H1 (cell line): ENCODE measurements around the gene PDZD8. TPM values are rescaled to one million over a fixed set of nuclear protein-coding genes. Genes with fewer than 3 reads are reported as not detected.

ENCODE experiments used
- CTCF ChIA-PET: fragments of 300-600 bp; sonication (Branson Sonifier 250); formaldehyde crosslinking; loops from one replicate; lab custom pipeline; 2021; ENCODE audit not compliant: partially characterized antibody; lab: Charles Lee
- POLR2A ChIA-PET: fragments of 300-600 bp; sonication (Branson Sonifier 250); formaldehyde crosslinking; loops from one replicate; lab custom pipeline; 2021; ENCODE audit warnings: inconsistent platforms; ENCODE audit not compliant: partially characterized antibody; lab: Charles Lee
- DNase-seq, 2 experiments: peaks; one replicate each; pipeline versions ENCODE4 v3.0.0 to v3.0.0-alpha.2; 2010 to 2022; ENCODE audit warnings: low spot score in 2 of 2, low read depth in 1 of 2, mixed read lengths in 1 of 2
- FAIRE-seq: peaks from 2 replicates; lab custom pipeline; 2011; peaks lifted over from hg19 to GRCh38; lab: Jason Lieb, UNC
- H2AFZ ChIP-seq: 2 replicates; pipeline ENCODE4 v1.8.1; 2012; ENCODE audit warnings: low read length, inconsistent platforms
- H2AK5ac ChIP-seq: 2 replicates; pipeline ENCODE4 v1.6.1; 2013; ENCODE audit warnings: low read depth, low read length
- H2BK120ac ChIP-seq: replicated peaks from 2 replicates; pipeline ENCODE3; 2013; ENCODE audit warnings: low read depth, low read length, inconsistent platforms
- H2BK12ac ChIP-seq: 2 replicates; pipeline ENCODE4 v1.6.1; 2013; ENCODE audit warnings: low read depth, low read length
- H2BK15ac ChIP-seq: 2 replicates; pipeline ENCODE4 v1.6.1; 2013; ENCODE audit warnings: low read length
- H2BK20ac ChIP-seq: 2 replicates; pipeline ENCODE4 v1.6.1; 2013; ENCODE audit warnings: low read length
- H2BK5ac ChIP-seq: 2 replicates; pipeline ENCODE4 v1.6.1; 2013; ENCODE audit warnings: low read depth, low read length
- H3K14ac ChIP-seq: 2 replicates; pipeline ENCODE4 v1.6.1; 2013; ENCODE audit warnings: inconsistent platforms; ENCODE audit not compliant: insufficient read length
- H3K18ac ChIP-seq: 2 replicates; pipeline ENCODE4 v1.6.1; 2013; ENCODE audit warnings: low read length; ENCODE audit errors: extremely low read depth
- H3K23ac ChIP-seq: 2 replicates; pipeline ENCODE4 v1.6.1; 2013; ENCODE audit warnings: inconsistent platforms; ENCODE audit not compliant: insufficient read length
- H3K23me2 ChIP-seq: 2 replicates; pipeline ENCODE4 v1.6.1; 2013; ENCODE audit warnings: low read depth, low read length
- H3K27ac ChIP-seq: 2 replicates; pipeline ENCODE4 v1.6.1; 2011; ENCODE audit warnings: low read depth, low read length, inconsistent platforms
- H3K27me3 ChIP-seq, 4 experiments: replicated peaks in 1 of 4; 1 replicate in 1 of 4; 2 replicates in 3 of 4; pipeline versions ENCODE4 v1.6.1 to v1.8.1; 2011 to 2013; ENCODE audit warnings: low read length in 3 of 4, mild to moderate bottlenecking in 3 of 4, inconsistent platforms in 2 of 4, mixed read lengths in 2 of 4, moderate library complexity in 1 of 4; ENCODE audit not compliant: control insufficient read depth in 3 of 4, insufficient read depth in 3 of 4; ENCODE audit errors: extremely low read depth in 1 of 4
- H3K36me3 ChIP-seq, 4 experiments: 2 replicates each; pipeline versions ENCODE4 v1.6.1 to v1.8.1; 2011 to 2013; ENCODE audit warnings: mild to moderate bottlenecking in 4 of 4, low read length in 3 of 4, moderate library complexity in 2 of 4, control low read depth in 1 of 4, inconsistent platforms in 1 of 4; ENCODE audit not compliant: insufficient read depth in 4 of 4, control insufficient read depth in 2 of 4
- H3K4ac ChIP-seq: replicated peaks from 2 replicates; pipeline ENCODE3; 2013; ENCODE audit warnings: low read length, low read depth, mixed read lengths, inconsistent platforms; ENCODE audit not compliant: insufficient read length
- H3K4me1 ChIP-seq, 4 experiments: replicated peaks in 1 of 4; 1 replicate in 1 of 4; 2 replicates in 3 of 4; pipeline versions ENCODE4 v1.6.1 to v1.8.1; 2011 to 2013; ENCODE audit warnings: low read length in 3 of 4, inconsistent platforms in 2 of 4, mixed read lengths in 1 of 4; ENCODE audit not compliant: insufficient read depth in 4 of 4, control insufficient read depth in 3 of 4
- H3K4me2 ChIP-seq, 2 experiments: 2 replicates each; pipeline versions ENCODE4 v1.6.1 to v1.8.1; 2011 to 2013; ENCODE audit warnings: low read depth in 2 of 2, low read length in 2 of 2, control low read depth in 1 of 2, inconsistent platforms in 1 of 2, mild to moderate bottlenecking in 1 of 2; ENCODE audit not compliant: insufficient read depth in 1 of 2
- H3K4me3 ChIP-seq, 4 experiments: fragments of 200-600, 300-600 bp in 1 of 4; sonication (generic), shearing (Covaris generic), sonication (Bioruptor Twin) in 1 of 4; 2 replicates each; pipeline versions ENCODE4 v1.5.1 to v1.8.1; 2011 to 2016; ENCODE audit warnings: low read length in 4 of 4, low read depth in 3 of 4, control low read depth in 2 of 4, inconsistent platforms in 2 of 4, mild to moderate bottlenecking in 2 of 4, mixed read lengths in 1 of 4, moderate library complexity in 1 of 4; ENCODE audit not compliant: insufficient read depth in 2 of 4; ENCODE audit errors: extremely low read depth in 1 of 4
- H3K56ac ChIP-seq: replicated peaks from 2 replicates; pipeline ENCODE3; 2013; ENCODE audit warnings: low read depth, mild to moderate bottlenecking, mixed read lengths, low read length, inconsistent platforms; ENCODE audit not compliant: insufficient read length
- H3K79me1 ChIP-seq: 2 replicates; pipeline ENCODE4 v1.6.1; 2013; ENCODE audit warnings: low read depth, low read length, control low read depth
- H3K79me2 ChIP-seq, 2 experiments: 2 replicates each; pipeline versions ENCODE4 v1.6.1 to v1.8.1; 2012 to 2013; ENCODE audit warnings: low read length in 2 of 2, mild to moderate bottlenecking in 2 of 2, inconsistent platforms in 1 of 2; ENCODE audit not compliant: insufficient read depth in 2 of 2, control insufficient read depth in 1 of 2
- H3K9ac ChIP-seq, 4 experiments: replicated peaks in 1 of 4; 1 replicate in 1 of 4; 2 replicates in 3 of 4; pipeline versions ENCODE4 v1.6.1 to v1.8.1; 2011 to 2013; ENCODE audit warnings: low read depth in 3 of 4, low read length in 3 of 4, control low read depth in 2 of 4, mild to moderate bottlenecking in 2 of 4, moderate library complexity in 2 of 4, inconsistent platforms in 1 of 4; ENCODE audit errors: extremely low read depth in 1 of 4
- H3K9me3 ChIP-seq, 2 experiments: 2 replicates each; pipeline versions ENCODE4 v1.6.1 to v1.8.1; 2012 to 2013; ENCODE audit warnings: mild to moderate bottlenecking in 2 of 2, moderate library complexity in 2 of 2, control low read depth in 1 of 2, inconsistent platforms in 1 of 2, low read depth in 1 of 2, low read length in 1 of 2, mixed read lengths in 1 of 2; ENCODE audit not compliant: insufficient read depth in 2 of 2
- H4K20me1 ChIP-seq, 2 experiments: replicated peaks in 1 of 2; 2 replicates each; pipeline versions ENCODE3 to v1.8.1; 2011 to 2013; ENCODE audit warnings: inconsistent platforms in 2 of 2, low read length in 2 of 2, mild to moderate bottlenecking in 1 of 2; ENCODE audit not compliant: insufficient read depth in 2 of 2, control insufficient read depth in 1 of 2
- H4K5ac ChIP-seq: 2 replicates; pipeline ENCODE4 v1.6.1; 2013; ENCODE audit warnings: low read length, low read depth, mixed read lengths, inconsistent platforms; ENCODE audit not compliant: insufficient read length
- H4K8ac ChIP-seq: 2 replicates; pipeline ENCODE4 v1.8.0; 2013; ENCODE audit warnings: mild to moderate bottlenecking, moderate library complexity, low read length, inconsistent platforms; ENCODE audit not compliant: insufficient read depth; ENCODE audit errors: extremely low read depth
- H4K91ac ChIP-seq: replicated peaks from 2 replicates; pipeline ENCODE3; 2013; ENCODE audit warnings: low read length, mixed read lengths, inconsistent platforms; ENCODE audit not compliant: insufficient read length
- KDM1A ChIP-seq: fragments of 200-600, 300-600 bp; sonication (generic); IDR thresholded peaks from 2 replicates; pipeline ENCODE4 v1.7.1; 2016; ENCODE audit warnings: mild to moderate bottlenecking, low read length, borderline replicate concordance
- WGBS, 2 experiments: shearing (Covaris generic) in 1 of 2; methylation state at CpG; one replicate each; pipeline versions ENCODE4 v1.1.6 to v1.1.7; 2013 to 2015; ENCODE audit warnings: low lambda C conversion rate in 2 of 2, mixed read lengths in 2 of 2, inconsistent platforms in 1 of 2, low coverage in 1 of 2, missing lambda C conversion rate in 1 of 2; ENCODE audit not compliant: insufficient replicate concordance in 2 of 2, insufficient coverage in 1 of 2, insufficient read length in 1 of 2; ENCODE audit errors: extremely low coverage in 1 of 2, missing lambda C conversion rate in 1 of 2; 5-methylcytosine and 5-hydroxymethylcytosine counted together
- polyA plus RNA-seq, 7 experiments: library from polyadenylated mRNA; depleted of rRNA in 3 of 7; stranded (reverse) in 5 of 7; unstranded in 2 of 7; fragments of >200 nt in 5 of 7; fragments of 200-250 nt in 2 of 7; gene quantifications; 1 replicate in 5 of 7; 2 replicates in 1 of 7; 4 replicates in 1 of 7; pipeline versions ENCODE4 v1.2.1 to v1.2.3, GENCODE V29; 2011 to 2013; ENCODE audit warnings: missing spikeins in 2 of 7, mixed read lengths in 2 of 7
- total RNA-seq: library from RNA; stranded (reverse); fragmentation: NEBNext Ultra II Directional; extraction: Animal tissue kit (Norgen Biotek cat#: 25700); gene quantifications from 2 replicates; pipeline ENCODE4 v1.2.1, GENCODE V29; 2021

The PDZD8 gene
- total and polyA plus RNA-seq, 2 of the 8 experiments (the other 6 are each of a cell fraction or from before 2014, with no cell fraction given): 10.9 to 50.1 TPM

GRCh38 chr10:117418121-117418520 is 42.9 kb upstream of the PDZD8 start:
- Histone ChIP-seq H3K18ac (no peak overlapping the region), H3K36me3 (no peaks in the 10 kb centered on the region; a peak in 1 of 8 replicates), H3K9ac (no peak overlapping the region), H3K4me2 (no peak overlapping the region), H3K79me2 (no peaks in the 10 kb centered on the region), H2BK20ac (no peak overlapping the region), H2BK15ac (no peak overlapping the region), H4K91ac (no peak overlapping the region), H3K27ac (no peak overlapping the region), H2AFZ (no peak overlapping the region), H2BK120ac (no peak overlapping the region), H2BK5ac (no peak overlapping the region), H3K23me2 (no peaks in the 10 kb centered on the region), H3K4ac (no peak overlapping the region), H3K9me3 (no peaks in the 10 kb centered on the region), H2AK5ac (no peak overlapping the region), H3K79me1 (no peaks in the 10 kb centered on the region), H4K8ac (no peak overlapping the region), H3K27me3 (no peaks in the 10 kb centered on the region), H2BK12ac (no peak overlapping the region), H3K14ac (no peak overlapping the region), H3K23ac (no peak overlapping the region), H3K4me3 (no peak overlapping the region), H4K20me1 (no peaks in the 10 kb centered on the region), H4K5ac (no peak overlapping the region), H3K56ac (no peak overlapping the region), H3K4me1 (peaks cover 0 to 3% (median 0%) of the 10 kb centered on the region in 4 experiments; a peak in 1 of 7 replicates)
- 84% methylated on average over 4 of the region's 4 CpGs; no CpG with 5 or more reads in 1 of the 2 experiments for WGBS, 2 experiments
- no peak for FAIRE-seq
- ChIA-PET CTCF (interaction anchor here (1.2 to 2.0 kb wide), 3 partner anchors 10 to 192 kb away, joined by 3 to 4 read pairs (median 3); no protein-coding TSS in a partner anchor), POLR2A (no interaction called here)
- TF ChIP-seq KDM1A: no peak
- DNase-seq: no peak
